IMR-90 (cell line): ENCODE data around the gene LEO1. TPM values are rescaled to one million over a fixed set of nuclear protein-coding genes. Genes with fewer than 3 reads are reported as not detected.

Experiments
- ATAC-seq: fragments of 200-7000 bp; cut with Tn5 transposase; 2 replicates; pipeline ENCODE4 v1.9.1; 2020; ENCODE audit warnings: low read depth, mild to moderate bottlenecking, moderate library complexity
- BruUV-seq: library from RNA; stranded (reverse); fragments of 400-500 nt; replicated peaks from 2 replicates; lab custom pipeline; 2021; lab: Mats Ljungman, UMichigan
- CTCF ChIA-PET: fragments of 300-600 bp; formaldehyde crosslinking; extraction: SDS; loops from one replicate; lab custom pipeline; 2021; ENCODE audit warnings: antibody characterized with exemption; lab: Yijun Ruan, JAX
- POLR2A ChIA-PET: fragments of 300-600 bp; sonication (Branson Sonifier 250); formaldehyde crosslinking; loops from one replicate; lab custom pipeline; 2022; ENCODE audit warnings: antibody characterized with exemption; ENCODE audit not compliant: unreplicated experiment; lab: Charles Lee
- DNase-seq: peaks from one replicate; pipeline ENCODE4 v3.0.0; 2013
- H2AFZ ChIP-seq: replicated peaks from 2 replicates; pipeline ENCODE3; 2013; ENCODE audit warnings: low read length, mild to moderate bottlenecking; ENCODE audit not compliant: poor library complexity
- H2AK5ac ChIP-seq: 2 replicates; pipeline ENCODE4 v1.6.1; 2013; ENCODE audit warnings: low read depth, low read length, inconsistent platforms
- H2AK9ac ChIP-seq: replicated peaks from 2 replicates; pipeline ENCODE3; 2013; ENCODE audit warnings: mild to moderate bottlenecking, low read depth, low read length, moderate library complexity; ENCODE audit not compliant: poor library complexity
- H2BK120ac ChIP-seq: 2 replicates; pipeline ENCODE4 v1.6.1; 2013; ENCODE audit warnings: low read depth, low read length, inconsistent platforms
- H2BK15ac ChIP-seq: 3 replicates; pipeline ENCODE4 v1.6.1; 2013; ENCODE audit warnings: low read depth, low read length, inconsistent platforms
- H2BK20ac ChIP-seq: 2 replicates; pipeline ENCODE4 v1.6.1; 2013; ENCODE audit warnings: low read depth, mild to moderate bottlenecking, inconsistent platforms, low read length, moderate library complexity
- H2BK5ac ChIP-seq: 2 replicates; pipeline ENCODE4 v1.6.1; 2013; ENCODE audit warnings: mild to moderate bottlenecking, low read depth, low read length, inconsistent platforms; ENCODE audit not compliant: poor library complexity, severe bottlenecking
- H3K14ac ChIP-seq: replicated peaks from 2 replicates; pipeline ENCODE4 v1.6.1; 2013; ENCODE audit warnings: low read depth, low read length, inconsistent platforms
- H3K18ac ChIP-seq: 2 replicates; pipeline ENCODE4 v1.6.1; 2013; ENCODE audit warnings: low read depth, low read length, control low read depth
- H3K23ac ChIP-seq: 2 replicates; pipeline ENCODE4 v1.6.1; 2013; ENCODE audit warnings: low read depth, low read length, inconsistent platforms
- H3K27ac ChIP-seq: 2 replicates; pipeline ENCODE4 v1.5.1; 2013; ENCODE audit warnings: mild to moderate bottlenecking, control low read depth, low read length; ENCODE audit not compliant: insufficient read depth
- H3K27me3 ChIP-seq: 2 replicates; pipeline ENCODE4 v1.6.1; 2013; ENCODE audit warnings: low read length; ENCODE audit not compliant: control insufficient read depth, insufficient read depth
- H3K36me3 ChIP-seq: 2 replicates; pipeline ENCODE4 v1.6.1; 2013; ENCODE audit warnings: low read length, mixed read lengths; ENCODE audit not compliant: control insufficient read depth, insufficient read depth
- H3K4ac ChIP-seq: 2 replicates; pipeline ENCODE4 v1.6.1; 2013; ENCODE audit warnings: low read depth, low read length, inconsistent platforms
- H3K4me1 ChIP-seq: 2 replicates; pipeline ENCODE4 v1.6.1; 2013; ENCODE audit warnings: low read length, mixed read lengths; ENCODE audit not compliant: control insufficient read depth, insufficient read depth
- H3K4me2 ChIP-seq: 2 replicates; pipeline ENCODE4 v1.6.1; 2013; ENCODE audit warnings: low read depth, mild to moderate bottlenecking, control low read depth, low read length, moderate library complexity
- H3K4me3 ChIP-seq: 2 replicates; pipeline ENCODE4 v1.5.1; 2013; ENCODE audit warnings: low read depth, mild to moderate bottlenecking, control low read depth, low read length, moderate library complexity; ENCODE audit not compliant: insufficient read depth
- H3K56ac ChIP-seq: 2 replicates; pipeline ENCODE4 v1.6.1; 2013; ENCODE audit warnings: low read length, inconsistent platforms; ENCODE audit not compliant: insufficient read depth; ENCODE audit errors: extremely low read depth
- H3K79me1 ChIP-seq, 2 experiments: 2 replicates each; pipeline ENCODE4 v1.6.1; 2013; ENCODE audit warnings: low read length in 2 of 2, inconsistent platforms in 1 of 2, low read depth in 1 of 2
- H3K9ac ChIP-seq: 2 replicates; pipeline ENCODE4 v1.6.1; 2013; ENCODE audit warnings: low read depth, low read length, control low read depth
- H3K9me1 ChIP-seq: 2 replicates; pipeline ENCODE4 v1.6.1; 2013; ENCODE audit warnings: low read length, inconsistent platforms; ENCODE audit not compliant: insufficient read depth
- H3K9me3 ChIP-seq: 2 replicates; pipeline ENCODE4 v1.6.1; 2013; ENCODE audit warnings: low read length; ENCODE audit not compliant: control insufficient read depth, insufficient read depth
- H4K20me1 ChIP-seq: 2 replicates; pipeline ENCODE4 v1.6.1; 2013; ENCODE audit warnings: low read length, inconsistent platforms; ENCODE audit not compliant: insufficient read depth
- H4K5ac ChIP-seq: 2 replicates; pipeline ENCODE4 v1.6.1; 2013; ENCODE audit warnings: mild to moderate bottlenecking, low read depth, low read length, control low read depth
- H4K8ac ChIP-seq, 2 experiments: 2 replicates each; pipeline ENCODE4 v1.6.1; 2013; ENCODE audit warnings: low read depth in 2 of 2, low read length in 2 of 2, control low read depth in 1 of 2, inconsistent platforms in 1 of 2
- H4K91ac ChIP-seq: 2 replicates; pipeline ENCODE4 v1.6.1; 2013; ENCODE audit warnings: low read depth, low read length, inconsistent platforms; ENCODE audit not compliant: insufficient read depth
- BHLHE40 ChIP-seq: fragments of 150-350 bp; IDR thresholded peaks from 2 replicates; pipeline ENCODE4 v1.6.1; 2016; ENCODE audit warnings: mild to moderate bottlenecking, low read depth, low read length
- CEBPB ChIP-seq: IDR thresholded peaks from 2 replicates; pipeline ENCODE4 v1.6.1; 2012; ENCODE audit warnings: low read depth, low read length, improper control_type of control experiment
- CHD1 ChIP-seq: IDR thresholded peaks from 2 replicates; pipeline ENCODE4 v1.6.1; 2012; ENCODE audit warnings: low read depth, low read length, improper control_type of control experiment
- CTCF ChIP-seq: conservative IDR thresholded peaks from 2 replicates; pipeline ENCODE4 v1.5.1; 2012; ENCODE audit warnings: mild to moderate bottlenecking, low read depth, low read length, improper control_type of control experiment
- FOS ChIP-seq: fragments of 150-350 bp; IDR thresholded peaks from 2 replicates; pipeline ENCODE4 v1.6.1; 2016; ENCODE audit warnings: low read depth, low read length
- MAFK ChIP-seq: IDR thresholded peaks from 2 replicates; pipeline ENCODE4 v1.6.1; 2012; ENCODE audit warnings: low read depth, low read length, improper control_type of control experiment
- MAZ ChIP-seq: IDR thresholded peaks from 2 replicates; pipeline ENCODE4 v1.6.1; 2012; ENCODE audit warnings: low read depth, mild to moderate bottlenecking, low read length, improper control_type of control experiment, moderate library complexity, borderline replicate concordance
- MXI1 ChIP-seq: IDR thresholded peaks from 2 replicates; pipeline ENCODE4 v1.6.1; 2012; ENCODE audit warnings: low read depth, mild to moderate bottlenecking, low read length, moderate library complexity, borderline replicate concordance
- NFE2L2 ChIP-seq: fragments of 150-350 bp; IDR thresholded peaks from 2 replicates; pipeline ENCODE4 v1.6.1; 2016; ENCODE audit warnings: low read depth, mild to moderate bottlenecking, low read length
- POLR2A ChIP-seq: IDR thresholded peaks from 2 replicates; pipeline ENCODE4 v1.6.1; 2012; ENCODE audit warnings: mild to moderate bottlenecking, low read depth, low read length
- RAD21 ChIP-seq: IDR thresholded peaks from 2 replicates; pipeline ENCODE4 v1.6.1; 2012; ENCODE audit warnings: low read length, improper control_type of control experiment
- RCOR1 ChIP-seq: IDR thresholded peaks from 2 replicates; pipeline ENCODE4 v1.6.1; 2012; ENCODE audit warnings: mild to moderate bottlenecking, low read length, improper control_type of control experiment; ENCODE audit not compliant: insufficient replicate concordance
- RFX5 ChIP-seq: IDR thresholded peaks from 2 replicates; pipeline ENCODE4 v1.8.0; 2012; ENCODE audit warnings: low read depth, mild to moderate bottlenecking, low read length, moderate library complexity
- SMC3 ChIP-seq: fragments of 150-350 bp; IDR thresholded peaks from 2 replicates; pipeline ENCODE4 v1.6.1; 2016; ENCODE audit warnings: low read depth, mild to moderate bottlenecking, antibody characterized with exemption, low read length, moderate library complexity
- USF2 ChIP-seq: fragments of 150-350 bp; IDR thresholded peaks from 2 replicates; pipeline ENCODE4 v1.6.1; 2017; ENCODE audit warnings: mild to moderate bottlenecking, antibody characterized with exemption, low read length, low read depth
- WGBS, 2 experiments: methylation state at CpG; one replicate each; pipeline versions ENCODE4 v1.1.5 to v1.1.7; 2013; ENCODE audit warnings: missing lambda C conversion rate in 2 of 2; ENCODE audit not compliant: insufficient read length in 1 of 2; ENCODE audit errors: extremely low coverage in 2 of 2; 5-methylcytosine and 5-hydroxymethylcytosine counted together
- dilution Hi-C: fragments of 300-500 bp; cut with HindIII; formaldehyde crosslinking; loops from one replicate; pipeline ENCODE4 v1.14.3; 2018; ENCODE audit warnings: low sequenced_read_pairs; ENCODE audit not compliant: unreplicated experiment
- in situ Hi-C: fragments of 300-500 bp; cut with MboI; formaldehyde crosslinking; loops from 3 replicates; pipeline ENCODE4 v1.14.3; 2019; ENCODE audit warnings: low sequenced_read_pairs, inconsistent platforms, mixed read lengths
- intact Hi-C: fragments of 100-400 bp; cut with micrococcal nuclease; formaldehyde crosslinking; loops from 2 replicates; pipeline ENCODE4 v1.10.0; 2022
- polyA plus RNA-seq, 3 experiments: library from polyadenylated mRNA; depleted of rRNA; stranded (reverse); fragments of >200 nt; gene quantifications; 2 replicates each; pipeline ENCODE4 v1.2.3, GENCODE V29; 2012; ENCODE audit warnings: low replicate concordance in 1 of 3
- total RNA-seq: library from RNA; depleted of rRNA; stranded (reverse); fragments of >200 nt; gene quantifications from 2 replicates; pipeline ENCODE4 v1.2.3, GENCODE V29; 2012

LEO1 gene
- total and polyA plus RNA-seq, 2 of the 4 experiments (the other 2 are of a cell fraction) = 9.0 to 11.5 TPM

GRCh38 chr15:51931016-51931415 lies 40.6 kb downstream of the LEO1 start:
- ATAC-seq (no peak), DNase-seq (no peak)
- Histone ChIP-seq H2BK20ac (no peak overlapping the region), H3K56ac (no peak overlapping the region), H3K36me3 (peaks cover 10% of the 10 kb centered on the region), H4K5ac (no peak overlapping the region), H3K23ac (no peak overlapping the region), H2BK5ac (no peak overlapping the region), H3K9ac (no peak overlapping the region), H3K4ac (no peak overlapping the region), H2BK120ac (no peak overlapping the region), H3K14ac (no peak overlapping the region), H3K4me1 (no peaks in the 10 kb centered on the region), H3K4me3 (no peak overlapping the region), H3K27me3 (no peaks in the 10 kb centered on the region), H2AK9ac (no peak overlapping the region), H3K4me2 (no peak overlapping the region), H3K27ac (no peak overlapping the region), H3K9me1 (peaks cover 8% of the 10 kb centered on the region; the same call in 1 of the 2 replicates), H2AK5ac (no peak overlapping the region), H3K18ac (no peak overlapping the region), H4K20me1 (no peaks in the 10 kb centered on the region), H3K9me3 (no peaks in the 10 kb centered on the region), H4K91ac (no peak overlapping the region), H4K8ac (no peak overlapping the region), H3K79me1 (no peaks in the 10 kb centered on the region), H2AFZ (no peak overlapping the region), H2BK15ac (no peak overlapping the region)
- WGBS, 2 experiments = no CpG with 5 or more reads among the region's 3 CpGs
- no TSS peak for BruUV-seq
- TF ChIP-seq RCOR1 (no peak), USF2 (no peak), RFX5 (no peak), CHD1 (no peak), MAFK (no peak), CEBPB (no peak), CTCF (no peak), BHLHE40 (no peak), POLR2A (no peak), RAD21 (no peak), SMC3 (no peak), MXI1 (no peak), FOS (no peak), MAZ (no peak), NFE2L2 (no peak)
- dilution Hi-C loops = no loop called here
- POLR2A ChIA-PET = no interaction called here
- in situ Hi-C loops = no loop called here
- intact Hi-C loops = no loop called here
- CTCF ChIA-PET = no interaction called here
